GM12878 (cell line): ENCODE data around the gene PYGM.

ENCODE experiments used
- CREM ChIP-seq: IDR thresholded peaks from 2 replicates; pipeline ENCODE4 v1.6.1; 2014; ENCODE audit warnings: antibody characterized with exemption, low read depth
- RAD21 ChIP-seq: IDR thresholded peaks from 2 replicates; pipeline ENCODE4 v1.6.1; 2011; ENCODE audit warnings: mild to moderate bottlenecking, low read depth, low read length, moderate library complexity; ENCODE audit not compliant: insufficient read depth
- TF ChIP-seq, protein P1 (sequence below), 3 experiments: IDR thresholded peaks in 2 of 3; conservative IDR thresholded peaks in 1 of 3; 2 replicates each; pipeline ENCODE4 v1.5.1; 2011; ENCODE audit warnings: low read depth in 3 of 3, low read length in 3 of 3, mild to moderate bottlenecking in 3 of 3, control low read depth in 2 of 3, moderate library complexity in 2 of 3, inconsistent platforms in 1 of 3, mixed read lengths in 1 of 3; ENCODE audit not compliant: control insufficient read depth in 2 of 3, insufficient read depth in 1 of 3; ENCODE audit errors: extremely low read depth in 1 of 3

DNA sequence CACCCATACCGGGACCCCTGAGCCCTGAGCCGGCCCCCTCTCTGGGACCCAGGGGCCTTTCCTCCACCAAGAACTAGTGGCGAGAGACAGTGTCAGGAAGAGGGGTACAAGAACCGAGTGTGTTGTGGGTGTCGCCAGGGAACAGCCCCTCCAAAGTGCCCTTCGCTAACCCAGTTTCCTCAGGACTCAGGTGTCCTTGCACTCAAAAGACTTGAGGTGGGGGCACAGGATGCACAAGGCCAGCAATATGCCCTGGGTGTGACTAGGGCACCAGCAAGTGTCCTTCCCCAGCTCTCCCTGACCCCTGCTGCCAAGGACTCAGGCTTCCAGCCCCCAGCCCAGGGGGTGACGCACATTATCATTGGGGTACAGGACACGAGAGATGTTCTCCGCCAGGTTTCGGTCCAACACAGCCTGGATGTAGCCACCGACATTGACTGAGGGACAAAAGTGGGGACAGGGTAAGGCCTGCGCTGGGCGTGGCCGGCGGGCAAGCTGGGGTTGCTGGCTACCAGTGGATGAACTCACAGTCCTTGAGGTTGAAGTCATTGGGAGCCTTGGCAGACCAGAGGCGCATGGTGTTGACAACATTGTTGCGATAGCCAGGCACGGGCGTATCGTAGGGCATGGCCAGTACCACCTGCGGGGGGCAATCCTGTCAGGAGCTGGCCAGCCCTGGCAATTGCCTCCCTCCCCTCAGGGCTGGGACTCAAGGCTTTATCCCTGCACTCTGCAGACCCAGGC, 4.7 kb downstream of the PYGM start:
- TF ChIP-seq, protein P1, sequence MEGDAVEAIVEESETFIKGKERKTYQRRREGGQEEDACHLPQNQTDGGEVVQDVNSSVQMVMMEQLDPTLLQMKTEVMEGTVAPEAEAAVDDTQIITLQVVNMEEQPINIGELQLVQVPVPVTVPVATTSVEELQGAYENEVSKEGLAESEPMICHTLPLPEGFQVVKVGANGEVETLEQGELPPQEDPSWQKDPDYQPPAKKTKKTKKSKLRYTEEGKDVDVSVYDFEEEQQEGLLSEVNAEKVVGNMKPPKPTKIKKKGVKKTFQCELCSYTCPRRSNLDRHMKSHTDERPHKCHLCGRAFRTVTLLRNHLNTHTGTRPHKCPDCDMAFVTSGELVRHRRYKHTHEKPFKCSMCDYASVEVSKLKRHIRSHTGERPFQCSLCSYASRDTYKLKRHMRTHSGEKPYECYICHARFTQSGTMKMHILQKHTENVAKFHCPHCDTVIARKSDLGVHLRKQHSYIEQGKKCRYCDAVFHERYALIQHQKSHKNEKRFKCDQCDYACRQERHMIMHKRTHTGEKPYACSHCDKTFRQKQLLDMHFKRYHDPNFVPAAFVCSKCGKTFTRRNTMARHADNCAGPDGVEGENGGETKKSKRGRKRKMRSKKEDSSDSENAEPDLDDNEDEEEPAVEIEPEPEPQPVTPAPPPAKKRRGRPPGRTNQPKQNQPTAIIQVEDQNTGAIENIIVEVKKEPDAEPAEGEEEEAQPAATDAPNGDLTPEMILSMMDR (IDR thresholded peaks at IDR 0.05 in 2 of 3, conservative IDR thresholded peaks at IDR 0.05 in 1 of 3; ENCODE audit: control insufficient read depth in 2 of 3, extremely low read depth in 1 of 3, insufficient read depth in 1 of 3, low read depth in 3 of 3, low read length in 3 of 3) = no peak
- no peak for TF ChIP-seq CREM
- no peak for TF ChIP-seq RAD21
